GM21528 (cell line): ENCODE measurements around the gene GNG7.
"Not testable (repeated sequence)": the region's sequence is repeated elsewhere in the genome, so short reads cannot be mapped to it uniquely, and the experiment has no call there.

Source experiments
- ATAC-seq: cut with Tn5 transposase; IDR thresholded peaks from one replicate; pipeline ENCODE4 v1.9.1; 2021; ENCODE audit warnings: mild to moderate bottlenecking, moderate library complexity; ENCODE audit not compliant: unreplicated experiment, low FRiP score

GNG7 gene

DNA sequence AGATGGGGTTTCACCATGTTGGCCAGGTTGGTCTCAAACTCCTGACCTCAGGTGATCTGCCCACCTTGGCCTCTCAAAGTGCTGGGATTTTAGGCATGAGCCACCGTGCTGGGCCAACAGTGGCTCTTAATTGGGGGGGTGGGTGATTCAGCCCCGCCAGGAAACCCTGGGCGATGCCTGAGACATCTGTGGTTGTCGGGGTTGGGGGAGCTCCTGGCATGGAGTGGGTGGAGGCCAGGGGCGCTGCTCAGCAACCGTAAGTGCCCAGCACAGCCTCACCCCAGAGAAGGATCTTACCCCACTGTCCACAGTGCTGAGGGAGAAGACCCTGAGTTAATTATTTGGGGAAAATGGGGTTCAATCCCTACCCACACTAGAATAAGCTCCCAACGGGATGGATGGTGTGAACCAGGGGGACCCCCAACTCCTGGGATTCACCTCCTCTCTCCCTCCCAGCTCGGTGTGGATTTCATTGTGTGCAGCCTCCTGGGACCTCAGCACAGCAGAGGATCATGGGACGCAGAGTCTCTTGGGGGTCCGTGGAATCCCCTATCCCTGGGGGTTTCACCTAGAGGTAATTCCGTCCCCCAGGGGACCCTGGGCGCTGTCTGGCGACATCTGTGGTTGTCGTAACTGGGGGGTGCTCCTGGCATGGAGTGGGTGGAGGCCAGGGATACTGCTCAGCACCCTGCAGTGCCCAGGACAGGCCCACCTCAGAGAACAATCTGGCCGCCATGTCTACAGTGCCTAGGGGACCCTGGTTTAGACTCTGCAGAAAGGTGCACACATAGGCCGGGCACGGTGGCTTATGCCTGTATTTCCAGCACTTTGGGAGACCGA lies 157.7 kb downstream of the GNG7 start:
- ATAC-seq: no peak

- ATAC-seq: no peak
Measured at GRCh38 chr19:2543463-2544442, 158.7 kb downstream of the GNG7 start.

DNA sequence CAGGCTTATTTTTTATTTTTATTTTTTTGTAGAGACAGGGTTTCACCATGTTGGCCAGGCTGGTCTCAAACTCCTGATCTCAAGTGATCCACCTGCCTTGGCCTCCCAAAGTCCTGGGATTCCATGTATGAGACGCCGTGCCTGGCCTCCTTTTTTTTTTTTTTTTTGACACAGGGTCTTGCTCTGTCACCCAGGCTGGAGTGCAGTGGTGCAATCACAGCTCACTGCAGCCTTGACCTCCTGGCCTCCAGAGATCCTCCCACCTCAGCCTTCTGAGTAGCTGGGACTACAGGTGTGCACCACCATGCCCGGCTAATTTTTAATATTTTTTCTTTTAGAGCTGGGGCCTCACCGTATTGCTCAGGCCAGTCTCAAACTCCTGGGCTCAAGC lies 159.4 kb downstream of the GNG7 start:
- ATAC-seq: not testable (repeated sequence)

DNA sequence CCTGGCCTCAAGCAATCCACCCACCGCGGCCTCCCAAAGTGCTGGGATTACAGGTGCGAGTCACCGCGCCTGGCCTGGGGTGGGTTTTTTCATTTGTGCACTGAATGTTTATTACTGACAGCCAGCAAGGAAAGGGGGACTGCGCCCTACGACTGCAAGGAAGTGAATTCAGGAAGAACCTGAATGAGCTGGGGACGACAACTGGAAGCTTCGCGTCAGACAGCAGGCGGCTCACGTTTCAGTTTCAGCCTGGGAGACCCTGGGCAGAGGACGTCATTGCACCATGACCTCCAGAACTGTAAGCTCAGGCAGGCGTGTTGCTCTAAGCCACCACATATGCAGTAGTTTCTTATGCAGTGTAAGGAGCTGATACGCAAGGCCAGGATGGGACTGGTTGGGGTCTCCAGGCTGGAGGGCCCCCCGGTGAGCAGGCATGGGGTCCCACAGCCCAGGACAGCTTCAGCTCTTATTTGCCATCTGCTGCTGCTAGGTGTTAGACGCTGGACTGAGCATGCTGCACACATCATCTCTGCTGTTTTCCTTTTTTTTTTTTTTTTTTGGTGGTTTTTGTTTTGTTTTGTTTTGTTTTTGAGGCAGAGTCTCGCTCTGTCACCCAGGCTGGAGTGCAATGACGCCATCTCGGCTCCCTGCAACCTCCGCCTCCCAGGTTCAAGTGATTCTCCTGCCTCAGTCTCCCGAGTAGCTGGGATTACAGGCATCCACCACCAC lies 160.0 kb downstream of the GNG7 start:
- no peak for ATAC-seq

DNA sequence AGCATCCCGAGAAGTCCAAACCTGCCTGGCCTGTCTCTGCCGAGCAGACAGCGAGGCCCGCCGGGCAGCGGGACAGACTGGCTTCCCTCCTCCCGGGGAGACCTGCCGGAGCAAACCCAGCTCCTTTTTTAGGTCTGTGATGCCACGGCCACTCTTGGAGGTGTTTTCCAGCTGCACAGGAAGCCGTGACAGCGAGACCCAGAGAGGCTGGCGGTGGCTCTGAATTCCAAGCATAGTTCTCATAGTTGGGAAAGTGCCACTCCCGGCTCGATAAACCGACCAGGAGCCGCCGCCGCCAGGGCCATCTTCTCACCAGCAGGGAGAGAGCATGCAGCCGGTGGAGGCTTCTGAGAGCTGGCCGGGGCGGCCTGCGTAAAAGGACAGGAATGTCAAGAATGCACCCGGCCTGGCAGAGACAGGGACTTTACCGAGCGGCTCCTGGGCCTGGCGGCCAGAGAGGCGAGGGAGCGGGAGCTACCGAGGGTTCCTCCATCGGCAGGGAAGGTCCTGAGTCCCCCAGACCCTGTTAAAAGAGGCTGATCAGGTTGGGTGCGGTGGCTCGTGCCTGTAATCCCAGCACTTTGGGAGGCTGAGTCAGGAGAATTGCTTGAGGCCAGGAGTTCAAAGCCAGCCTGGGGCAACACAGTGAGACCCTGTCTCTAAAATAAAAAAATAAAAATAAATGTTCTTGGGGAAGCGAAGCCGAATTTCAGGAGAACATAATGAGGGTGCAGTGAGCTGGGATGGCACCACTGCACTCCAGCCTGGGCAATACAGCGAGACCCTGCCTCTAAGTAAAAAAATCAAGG lies 161.6 kb downstream of the GNG7 start:
- ATAC-seq: no peak

GRCh38 chr19:2540251-2540645 lies 162.2 kb downstream of the GNG7 start:
- ATAC-seq: no peak

- ATAC-seq: no peak
Measured at GRCh38 chr19:2538096-2538757, 164.3 kb downstream of the GNG7 start.

DNA sequence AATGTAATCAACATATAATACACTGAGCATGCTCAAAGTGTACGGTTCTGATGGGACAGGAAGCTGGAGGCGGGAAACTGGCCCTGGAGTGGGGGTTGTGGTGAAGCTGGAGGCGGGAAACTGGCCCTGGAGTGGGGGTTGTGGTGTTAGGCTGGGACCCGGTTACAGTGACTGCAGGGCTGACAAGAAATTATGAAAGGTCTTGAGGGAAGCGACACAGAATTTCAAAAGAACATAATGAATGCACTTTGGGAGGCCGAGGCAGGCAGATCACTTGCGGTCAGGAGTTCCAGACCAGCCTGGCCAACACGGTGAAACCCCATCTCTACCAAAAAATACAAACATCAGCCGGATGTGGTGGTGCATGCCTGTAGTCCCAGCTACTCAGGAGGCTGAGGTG lies 164.9 kb downstream of the GNG7 start:
- not testable (repeated sequence) for ATAC-seq

- ATAC-seq: no peak
Measured at GRCh38 chr19:2536461-2536860, 166.0 kb downstream of the GNG7 start.

GRCh38 chr19:2534423-2535013 lies 168.0 kb downstream of the GNG7 start:
- ATAC-seq: no peak

- ATAC-seq: no peak
Measured at GRCh38 chr19:2533686-2534422, 168.6 kb downstream of the GNG7 start.

DNA sequence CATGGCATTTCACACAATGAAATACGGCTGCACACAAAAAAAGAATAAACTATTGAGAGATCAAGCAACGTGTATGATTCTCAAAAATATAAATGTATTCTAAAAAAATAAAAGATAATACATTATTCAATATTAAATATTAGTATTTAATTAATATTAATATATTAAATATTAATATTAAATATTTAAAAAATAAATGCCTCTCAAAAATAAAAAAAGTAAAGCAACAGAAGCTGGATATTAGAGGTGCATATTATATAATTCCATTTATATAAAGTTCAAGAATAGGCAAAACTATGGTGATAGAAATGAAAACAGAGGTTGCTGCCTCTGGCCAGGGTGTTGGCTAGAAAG lies 169.4 kb downstream of the GNG7 start:
- ATAC-seq: no peak

- ATAC-seq: no peak
Measured at GRCh38 chr19:2532252-2533071, 170.0 kb downstream of the GNG7 start.

GRCh38 chr19:2529942-2530341 lies 172.6 kb downstream of the GNG7 start:
- ATAC-seq: not testable (repeated sequence)

DNA sequence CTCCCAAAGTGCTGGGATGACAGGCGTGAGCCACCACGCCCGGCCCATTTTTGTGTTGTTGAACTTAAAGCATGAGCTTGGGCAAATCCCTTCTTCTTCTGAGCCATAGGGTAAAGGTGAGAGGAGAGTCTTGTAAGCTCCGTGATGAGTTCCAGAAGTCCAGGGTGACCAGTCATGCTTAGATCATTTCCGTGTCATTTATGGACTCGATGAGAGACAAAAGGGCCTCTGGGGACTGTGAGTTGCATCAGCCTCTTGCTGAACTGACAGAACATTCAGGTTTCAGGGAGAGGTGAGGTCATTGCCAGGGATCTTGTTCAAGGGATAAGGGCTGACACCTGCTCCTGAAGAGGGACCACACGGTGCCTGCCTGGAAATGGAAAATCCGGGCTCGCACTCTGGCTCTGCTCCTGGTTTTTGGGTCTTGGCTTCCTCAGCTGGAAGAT lies 173.0 kb downstream of the GNG7 start:
- no peak for ATAC-seq

- no peak for ATAC-seq
Measured at GRCh38 chr19:2528675-2529101, 173.8 kb downstream of the GNG7 start.

DNA sequence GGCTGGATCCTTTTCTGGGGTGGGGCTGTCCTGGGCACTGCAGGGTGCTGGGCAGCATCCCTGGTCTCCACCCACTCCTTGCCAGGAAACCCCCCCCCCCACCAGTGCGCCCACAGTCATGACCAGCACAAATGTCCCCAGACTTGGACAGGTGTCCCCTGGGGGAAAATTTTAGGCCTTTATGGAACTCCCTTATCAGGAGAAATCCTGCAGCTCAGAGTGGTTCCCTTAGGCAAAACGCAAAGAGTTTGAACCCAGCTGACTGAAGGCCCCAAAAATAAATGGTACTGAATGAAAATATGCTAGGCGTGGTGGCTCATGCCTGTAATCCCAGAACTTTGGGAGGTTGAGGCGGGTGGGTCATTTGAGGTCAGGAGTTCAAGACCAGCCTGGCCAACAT lies 174.8 kb downstream of the GNG7 start:
- no peak for ATAC-seq
